Epithelial cell of esophagus (primary cell): ENCODE results near the gene ANKRD37.

Source experiments
- DNase-seq: peaks from one replicate; pipeline ENCODE4 v3.0.0; 2010; ENCODE audit warnings: low read depth
- H3K4me3 ChIP-seq: 2 replicates; pipeline ENCODE4 v1.5.1; 2011; ENCODE audit warnings: mild to moderate bottlenecking, low read length, control low read depth
- CTCF ChIP-seq: IDR thresholded peaks from 2 replicates; pipeline ENCODE4 v1.5.1; 2011; ENCODE audit warnings: low read depth, mild to moderate bottlenecking, low read length, control low read depth, inconsistent platforms; ENCODE audit not compliant: insufficient read depth; ENCODE audit errors: missing control alignments

ANKRD37 gene, protein sequence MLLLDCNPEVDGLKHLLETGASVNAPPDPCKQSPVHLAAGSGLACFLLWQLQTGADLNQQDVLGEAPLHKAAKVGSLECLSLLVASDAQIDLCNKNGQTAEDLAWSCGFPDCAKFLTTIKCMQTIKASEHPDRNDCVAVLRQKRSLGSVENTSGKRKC

DNA sequence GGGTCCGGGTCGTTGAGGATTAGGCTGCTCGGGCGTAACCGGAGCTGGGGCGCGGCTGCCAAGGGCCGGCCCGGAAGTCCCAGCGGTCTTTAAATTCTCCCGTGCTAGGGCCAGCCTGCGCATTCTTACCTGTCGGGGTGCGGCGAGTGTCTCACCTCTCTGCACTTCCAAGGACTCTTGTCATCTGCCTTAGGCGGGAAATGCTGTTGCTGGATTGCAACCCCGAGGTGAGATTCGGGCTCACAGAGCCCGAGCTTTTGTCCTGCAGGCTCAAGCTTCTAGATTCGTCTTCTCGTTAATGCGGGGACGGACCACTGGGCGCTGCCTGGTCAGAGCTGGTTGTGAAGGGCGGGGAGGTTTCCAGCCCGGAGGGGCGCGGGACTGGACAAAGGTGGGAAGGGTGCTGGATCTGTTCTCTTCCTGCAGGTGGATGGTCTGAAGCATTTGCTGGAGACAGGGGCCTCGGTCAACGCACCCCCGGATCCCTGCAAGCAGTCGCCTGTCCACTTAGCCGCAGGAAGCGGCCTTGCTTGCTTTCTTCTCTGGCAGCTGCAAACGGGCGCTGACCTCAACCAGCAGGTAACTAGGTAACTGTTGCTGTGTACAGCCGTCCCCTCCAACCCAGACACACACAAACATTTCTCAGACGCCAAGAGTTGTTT is at the start of gene ANKRD37:
ANKRD37 (plus strand) TSS at position 118 of the 662 bp plus-strand sequence; CDS start at position 201, 83 bp downstream.
- peak within 1 kb of the TSS; percentile 65 for H3K4me3 ChIP-seq
- no peak for TF ChIP-seq CTCF
- peak; percentile 65 for DNase-seq

GRCh38 chr4:185346975-185347601 is 49.6 kb upstream of the ANKRD37 start:
- DNase-seq: no peak
- no peak overlapping the region for H3K4me3 ChIP-seq
- no peak for TF ChIP-seq CTCF

DNA sequence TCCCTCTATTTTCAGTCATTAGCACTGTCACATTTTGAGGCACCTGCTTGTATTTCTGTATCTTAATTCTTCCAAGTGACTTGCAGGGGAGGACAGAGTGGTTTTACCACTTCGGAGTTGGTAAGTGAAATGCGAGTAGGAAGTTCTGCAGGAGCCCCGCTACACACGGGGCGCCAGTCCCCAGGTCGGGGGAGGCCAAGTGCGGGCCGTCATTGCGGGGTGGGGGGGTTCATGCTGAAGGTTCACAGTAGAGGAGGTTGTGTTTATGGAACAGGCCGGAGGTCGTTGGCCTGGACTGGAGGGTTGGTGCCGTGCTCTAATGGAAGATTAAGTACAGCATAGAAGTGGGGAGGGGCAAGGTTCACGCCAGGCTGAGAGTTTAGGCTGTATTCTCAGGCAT is 45.0 kb upstream of the ANKRD37 start:
- no peak for TF ChIP-seq CTCF
- no peak for DNase-seq
- H3K4me3 ChIP-seq: no peak overlapping the region

- no peak for DNase-seq
- no peak for TF ChIP-seq CTCF
- no peak overlapping the region for H3K4me3 ChIP-seq
Observed at GRCh38 chr4:185352202-185352601, 44.4 kb upstream of the ANKRD37 start.

- DNase-seq: no peak
- H3K4me3 ChIP-seq: no peak overlapping the region
- TF ChIP-seq CTCF: no peak
Observed at GRCh38 chr4:185352741-185353140, 43.9 kb upstream of the ANKRD37 start.

DNA sequence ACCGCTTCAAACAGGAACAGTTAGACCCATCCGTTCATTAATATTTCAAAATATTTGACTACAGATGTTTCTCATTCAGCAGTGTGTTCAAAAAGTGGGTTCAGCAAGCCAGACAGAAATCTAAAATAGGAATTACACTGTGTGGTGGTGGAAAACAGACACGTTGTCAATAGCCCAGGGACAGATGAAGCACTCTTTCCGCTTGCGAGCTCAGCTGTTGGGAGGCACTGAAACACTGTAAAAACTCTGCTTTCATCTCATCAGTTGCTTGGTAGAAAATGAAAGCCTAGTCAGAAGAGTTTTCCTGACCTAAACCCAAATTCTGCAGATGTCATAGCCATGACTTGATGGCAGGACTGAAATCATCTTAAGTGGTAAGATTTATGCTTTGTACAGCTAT is 39.4 kb upstream of the ANKRD37 start:
- H3K4me3 ChIP-seq: no peak overlapping the region
- TF ChIP-seq CTCF: no peak
- DNase-seq: no peak
